Stimulated activated CD8-positive, alpha-beta memory T cell treated with anti-CD3 and anti-CD28 coated beads, Interleukin-15, amount 100 ng/mL, for 48 hours (primary cell): ENCODE results near the gene UBXN10.

Experiments
- DNase-seq, 2 donors: peaks; one replicate each; pipeline ENCODE4 v3.0.0-alpha.2; 2020; ENCODE audit warnings: low read depth in 2 of 2

The UBXN10 gene

GRCh38 chr1:20234788-20235535 lies 49.1 kb downstream of the UBXN10 start:
- no peak for DNase-seq

GRCh38 chr1:20237646-20238045 lies 51.8 kb downstream of the UBXN10 start:
- DNase-seq = no peak

GRCh38 chr1:20240012-20240411 lies 54.1 kb downstream of the UBXN10 start:
- no peak for DNase-seq

- no peak for DNase-seq
Observed at GRCh38 chr1:20242890-20243479, 57.1 kb downstream of the UBXN10 start.
